T-cell (primary cell): ENCODE data around the gene RHOF. TPM values are rescaled to one million over a fixed set of nuclear protein-coding genes. Genes with fewer than 3 reads are reported as not detected.

ENCODE experiments used
- ATAC-seq, 4 experiments: fragments of 200-7000 bp in 3 of 4; fragments of 150-1000 bp in 1 of 4; cut with Tn5 transposase; replicated peaks in 1 of 4; 1 replicate in 3 of 4; 2 replicates in 1 of 4; pipeline ENCODE4 v1.10.0; 2021; ENCODE audit warnings: moderate library complexity in 3 of 4, mild to moderate bottlenecking in 2 of 4, moderate number of reproducible peaks in 1 of 4
- CTCF ChIA-PET, 2 donors: fragments of 300-600 bp; sonication (Branson Sonifier 250); formaldehyde crosslinking; loops; one replicate each; lab custom pipeline; 2022; ENCODE audit warnings: antibody characterized with exemption in 2 of 2; lab: Charles Lee
- POLR2A ChIA-PET, 2 donors: fragments of 300-600 bp; sonication (Branson Sonifier 250); formaldehyde crosslinking; loops; one replicate each; lab custom pipeline; 2022; ENCODE audit warnings: antibody characterized with exemption in 2 of 2; lab: Charles Lee
- DNase-seq, 35 experiments: peaks; one replicate each; pipeline versions ENCODE4 v3.0.0 to v3.0.0-alpha.2; 2013 to 2023
- H3K27ac ChIP-seq: one replicate; pipeline ENCODE4 v1.5.1; 2013; ENCODE audit warnings: low read length
- H3K27me3 ChIP-seq, 2 experiments: replicated peaks in 1 of 2; 1 replicate in 1 of 2; 2 replicates in 1 of 2; pipeline versions ENCODE4 v1.6.1 to v1.7.0; 2013; ENCODE audit warnings: low read length in 1 of 2, mixed read lengths in 1 of 2; ENCODE audit not compliant: control insufficient read depth in 2 of 2, insufficient read depth in 2 of 2; ENCODE audit errors: extremely low read depth in 1 of 2
- H3K36me3 ChIP-seq, 2 donors: 1 replicate in 1 of 2; 2 replicates in 1 of 2; pipeline versions ENCODE4 v1.6.1 to v1.7.0; 2013; ENCODE audit warnings: low read length in 1 of 2; ENCODE audit not compliant: control insufficient read depth in 2 of 2, insufficient read depth in 1 of 2; ENCODE audit errors: extremely low read depth in 1 of 2
- H3K4me1 ChIP-seq, 2 experiments: 1 replicate in 1 of 2; 2 replicates in 1 of 2; pipeline versions ENCODE4 v1.6.1 to v1.7.0; 2013; ENCODE audit warnings: low read length in 2 of 2, mixed read lengths in 1 of 2; ENCODE audit not compliant: insufficient read depth in 2 of 2, control insufficient read depth in 1 of 2; ENCODE audit errors: extremely low read depth in 1 of 2
- H3K4me3 ChIP-seq, 2 donors: 1 replicate in 1 of 2; 2 replicates in 1 of 2; pipeline versions ENCODE4 v1.5.1 to v1.7.0; 2013; ENCODE audit warnings: mild to moderate bottlenecking in 2 of 2, low read length in 1 of 2, moderate library complexity in 1 of 2; ENCODE audit not compliant: control insufficient read depth in 1 of 2; ENCODE audit errors: extremely low read depth in 1 of 2
- H3K9me3 ChIP-seq: 2 replicates; pipeline ENCODE4 v1.7.0; 2013
- H3K27ac Mint-ChIP-seq, 2 donors: one replicate each; pipeline ENCODE4 v1.8.0; 2020 to 2021; ENCODE audit warnings: mild to moderate bottlenecking in 2 of 2, mixed read lengths in 2 of 2
- H3K27me3 Mint-ChIP-seq, 2 donors: one replicate each; pipeline ENCODE4 v1.8.0; 2021 to 2022; ENCODE audit warnings: mixed read lengths in 2 of 2
- H3K36me3 Mint-ChIP-seq: one replicate; pipeline ENCODE4 v1.8.0; 2021; ENCODE audit warnings: mixed read lengths
- H3K4me1 Mint-ChIP-seq, 3 donors: one replicate each; pipeline ENCODE4 v1.8.0; 2020 to 2022; ENCODE audit warnings: mixed read lengths in 3 of 3, mild to moderate bottlenecking in 1 of 3
- H3K4me3 Mint-ChIP-seq, 3 donors: one replicate each; pipeline ENCODE4 v1.8.0; 2020 to 2022; ENCODE audit warnings: mild to moderate bottlenecking in 3 of 3, mixed read lengths in 3 of 3, moderate library complexity in 3 of 3
- H3K9me3 Mint-ChIP-seq, 3 donors: one replicate each; pipeline ENCODE4 v1.8.0; 2020 to 2022; ENCODE audit warnings: mixed read lengths in 3 of 3
- WGBS: methylation state at CpG from one replicate; pipeline ENCODE4 v1.1.5; 2013; ENCODE audit warnings: missing lambda C conversion rate; ENCODE audit not compliant: insufficient coverage; 5-methylcytosine and 5-hydroxymethylcytosine counted together
- total RNA-seq, 35 experiments: library from RNA in 6 of 35; stranded (reverse) in 6 of 35; fragments of 120-200 nt in 1 of 35; gene quantifications; one replicate each; pipeline versions ENCODE4 v1.2.1 to v1.2.4 and lab custom pipeline; 2013 to 2026

Gene RHOF
- total RNA-seq, 5 donors from 2014 or later (not counting 1 experiment from before 2014, with no cell fraction given), result 137 to 158 (median 145) TPM

- Mint-ChIP-seq H3K4me3 (no peak overlapping the region), H3K4me1 (no peaks in the 10 kb centered on the region), H3K27me3 (no peaks in the 10 kb centered on the region), H3K36me3 (no peaks in the 10 kb centered on the region), H3K27ac (no peak overlapping the region), H3K9me3 (no peaks in the 10 kb centered on the region)
- Histone ChIP-seq H3K9me3 (no peaks in the 10 kb centered on the region), H3K27me3 (no peaks in the 10 kb centered on the region), H3K4me3 (no peak overlapping the region), H3K4me1 (no peaks in the 10 kb centered on the region), H3K36me3 (no peaks in the 10 kb centered on the region), H3K27ac (no peak overlapping the region)
- ChIA-PET CTCF (no interaction called here), POLR2A (no interaction called here)
- WGBS, result 100% methylated on average over 7 of the region's 8 CpGs
- ATAC-seq, result no peak
- no peak for DNase-seq
Observed at GRCh38 chr12:121733849-121734248, 59.6 kb downstream of the RHOF start.

GRCh38 chr12:121731473-121731872 is 62.0 kb downstream of the RHOF start:
- H3K9me3 ChIP-seq, result no peaks in the 10 kb centered on the region
- H3K4me1 ChIP-seq, result no peaks in the 10 kb centered on the region
- H3K4me3 ChIP-seq, result no peak overlapping the region
- POLR2A ChIA-PET, result no interaction called here
- Mint-ChIP-seq H3K4me3 (no peak overlapping the region), H3K9me3 (no peaks in the 10 kb centered on the region), H3K36me3 (no peaks in the 10 kb centered on the region), H3K27me3 (no peaks in the 10 kb centered on the region), H3K27ac (no peak overlapping the region), H3K4me1 (no peaks in the 10 kb centered on the region)
- WGBS, result no CpG with 5 or more reads among the region's 7 CpGs
- CTCF ChIA-PET, result no interaction called here
- ATAC-seq (no peak), DNase-seq (no peak)
- no peaks in the 10 kb centered on the region for H3K27me3 ChIP-seq
- no peaks in the 10 kb centered on the region for H3K36me3 ChIP-seq
- no peak overlapping the region for H3K27ac ChIP-seq

GRCh38 chr12:121729021-121729420 is 64.5 kb downstream of the RHOF start:
- Mint-ChIP-seq H3K9me3 (no peaks in the 10 kb centered on the region), H3K27ac (no peak overlapping the region), H3K4me1 (no peaks in the 10 kb centered on the region), H3K4me3 (no peak overlapping the region), H3K36me3 (peaks cover 9% of the 10 kb centered on the region), H3K27me3 (no peaks in the 10 kb centered on the region)
- no peaks in the 10 kb centered on the region for H3K36me3 ChIP-seq
- no peaks in the 10 kb centered on the region for H3K27me3 ChIP-seq
- no peaks in the 10 kb centered on the region for H3K4me1 ChIP-seq
- WGBS, result 84% methylated on average over 6 of the region's 6 CpGs
- no peak overlapping the region for H3K27ac ChIP-seq
- ATAC-seq (no peak), DNase-seq (no peak)
- no peak overlapping the region for H3K4me3 ChIP-seq
- ChIA-PET CTCF (no interaction called here), POLR2A (no interaction called here)
- no peaks in the 10 kb centered on the region for H3K9me3 ChIP-seq

Other genes starting within 250 kb of the RHOF start
- gene KDM2B, start 212.7 kb downstream of the RHOF start, total RNA-seq, result 100 to 1,000 TPM in 2 of 5 donors, 10 to 100 TPM in 3; 74.1 to 102 (median 95.8) TPM
- 10 to 100 TPM; 38.9 to 76.5 (median 59.0) TPM for gene ORAI1, start 167.2 kb downstream of the RHOF start, total RNA-seq
- 10 to 100 TPM in 2 of 5 donors, 1 to 10 TPM in 3; 3.9 to 17.6 (median 8.3) TPM for gene MORN3, start 124.0 kb downstream of the RHOF start, total RNA-seq
- gene TMEM120B, start 80.9 kb downstream of the RHOF start, total RNA-seq, result 10 to 100 TPM in 3 of 5 donors, 1 to 10 TPM in 2; 7.9 to 11.1 (median 10.3) TPM
- 100 to 1,000 TPM in 1 of 5 donors, 10 to 100 TPM in 4; 87.7 to 106 (median 96.0) TPM for gene SETD1B, start 10.3 kb upstream of the RHOF start, total RNA-seq
- under 1 TPM in 3 of 5 donors, not detected in 2; 0.39 to 0.92 (median 0.58) TPM for gene HPD, start 65.2 kb upstream of the RHOF start, total RNA-seq
- gene PSMD9, start 95.1 kb upstream of the RHOF start, total RNA-seq, result 10 to 100 TPM; 42.1 to 57.3 (median 48.1) TPM
- gene CFAP251, start 124.9 kb upstream of the RHOF start, total RNA-seq, result under 1 TPM; 0.50 to 0.61 (median 0.57) TPM
- 1 to 10 TPM; 5.3 to 7.4 (median 6.7) TPM for gene BCL7A, start 228.2 kb upstream of the RHOF start, total RNA-seq